Spleen (tissue), 11 donors: ENCODE results near the gene PUM2. TPM values are rescaled to one million over a fixed set of nuclear protein-coding genes. Genes with fewer than 3 reads are reported as not detected.

ENCODE experiments used
- DNase-seq: peaks from one replicate; pipeline ENCODE4 v3.0.0-alpha.2; 2020
- H3K27ac ChIP-seq, 8 donors: fragments of 200-600 bp; sonication (generic) in 7 of 8; 1 replicate in 4 of 8; 2 replicates in 4 of 8; pipeline versions ENCODE4 v1.5.0 to v1.8.0; 2016 to 2021; ENCODE audit warnings: inconsistent platforms in 4 of 8, mild to moderate bottlenecking in 4 of 8, moderate library complexity in 1 of 8
- H3K27me3 ChIP-seq, 7 donors: fragments of 200-600 bp; sonication (generic) in 6 of 7; replicated peaks in 1 of 7; 1 replicate in 4 of 7; 2 replicates in 3 of 7; pipeline versions ENCODE4 v1.5.0 to v1.8.0; 2016 to 2021; ENCODE audit warnings: inconsistent platforms in 3 of 7, mild to moderate bottlenecking in 1 of 7
- H3K36me3 ChIP-seq, 6 donors: fragments of 200-600 bp; sonication (generic) in 5 of 6; 1 replicate in 4 of 6; 2 replicates in 2 of 6; pipeline versions ENCODE4 v1.5.0 to v1.8.0; 2016 to 2021; ENCODE audit warnings: inconsistent platforms in 2 of 6
- H3K4me1 ChIP-seq, 6 donors: fragments of 200-600 bp; sonication (generic) in 5 of 6; 1 replicate in 3 of 6; 2 replicates in 3 of 6; pipeline versions ENCODE4 v1.5.0 to v1.8.0; 2016 to 2021; ENCODE audit warnings: inconsistent platforms in 3 of 6
- H3K4me3 ChIP-seq, 8 donors: fragments of 200-600 bp; sonication (generic) in 7 of 8; 1 replicate in 4 of 8; 2 replicates in 4 of 8; pipeline versions ENCODE4 v1.5.0 to v1.8.0; 2016 to 2021; ENCODE audit warnings: inconsistent platforms in 4 of 8, mild to moderate bottlenecking in 4 of 8, moderate library complexity in 2 of 8
- H3K9me3 ChIP-seq, 8 donors: fragments of 200-600 bp; sonication (generic) in 7 of 8; 1 replicate in 4 of 8; 2 replicates in 4 of 8; pipeline versions ENCODE4 v1.5.0 to v1.8.0; 2016 to 2021; ENCODE audit warnings: inconsistent platforms in 4 of 8
- CTCF ChIP-seq, 11 experiments: fragments of 200-600 bp in 7 of 11; fragments of 450-650 bp in 4 of 11; sonication (generic) in 4 of 11; IDR thresholded peaks in 8 of 11; conservative IDR thresholded peaks in 3 of 11; 1 replicate in 7 of 11; 2 replicates in 4 of 11; pipeline versions ENCODE4 v1.4.0 to v1.8.0; 2016 to 2021; ENCODE audit warnings: antibody characterized with exemption in 11 of 11, inconsistent platforms in 4 of 11, mild to moderate bottlenecking in 1 of 11
- POLR2A ChIP-seq, 3 donors: fragments of 450-650 bp; IDR thresholded peaks; one replicate each; pipeline ENCODE4 v1.5.1; 2017; ENCODE audit warnings: antibody characterized with exemption in 3 of 3, mild to moderate bottlenecking in 1 of 3
- POLR2AphosphoS5 ChIP-seq, 3 donors: sonication (generic); formaldehyde crosslinking; IDR thresholded peaks; one replicate each; pipeline ENCODE4 v1.5.1; 2017; ENCODE audit warnings: antibody characterized with exemption in 3 of 3
- WGBS, 5 donors: extraction: QIAGEN DNeasy Blood & Tissue Kit in 3 of 5; methylation state at CpG; one replicate each; pipeline versions ENCODE4 v1.1.5 to v1.1.7; 2013 to 2018; 5-methylcytosine and 5-hydroxymethylcytosine counted together
- intact Hi-C: fragments of 100-400 bp; cut with DNase I; formaldehyde crosslinking; loops from one replicate; pipeline ENCODE4 v1.15.0; 2023; ENCODE audit warnings: low total_unique reads
- polyA plus RNA-seq, 3 donors: library from polyadenylated mRNA; stranded (reverse); fragments of 200-250 nt; gene quantifications; one replicate each; pipeline ENCODE4 v1.2.1, GENCODE V29; 2013
- total RNA-seq, 7 donors: library from RNA; depleted of rRNA in 3 of 7; stranded (reverse); fragments of >200 nt in 3 of 7; fragmentation: NEBNext Ultra II Directional in 4 of 7; extraction: Animal tissue kit (Norgen Biotek cat#: 25700) in 4 of 7; gene quantifications; one replicate each; pipeline versions ENCODE4 v1.1.0 to v1.2.1, GENCODE V29; 2016 to 2021
- donor health status: healthy with polysubstance abuse.
- donor health status: DM: no; HTN: no; CAD: no; lungs with moderate emphysema.
- donor health status: DM: no; HTN: no; CAD: no.
- donor health status: Bipolar disorder and iron deficiency.
- donor health status: healthy.
- donor health status: DM: no; HTN: no; CAD: no.
- donor health status: DM: yes; HTN: yes; CAD: no.

PUM2 gene
- total and polyA plus RNA-seq, 10 donors, result 29.2 to 137 (median 91.0) TPM

- 85 to 96% (median 94%) methylated on average over 5 of the region's 5 CpGs for WGBS, 5 donors
Observed at GRCh38 chr2:20363578-20363977, 12.9 kb upstream of the PUM2 start.

GRCh38 chr2:20362701-20363435, 12.2 kb upstream of the PUM2 start:
- H3K36me3 ChIP-seq, result no peaks in the 10 kb centered on the region
- H3K27me3 ChIP-seq, result no peaks in the 10 kb centered on the region
- no peak overlapping the region for H3K27ac ChIP-seq
- H3K9me3 ChIP-seq, result peaks cover 0 to 6% (median 2%) of the 10 kb centered on the region in 8 donors
- H3K4me3 ChIP-seq, result no peak overlapping the region
- WGBS, 5 donors, result 93 to 99% (median 94%) methylated on average over 5 of the region's 5 CpGs
- TF ChIP-seq POLR2A (IDR thresholded peaks at IDR 0.05) (no peak), POLR2AphosphoS5 (IDR thresholded peaks at IDR 0.05) (no peak), CTCF (IDR thresholded peaks at IDR 0.05 in 8 of 11, conservative IDR thresholded peaks at IDR 0.05 in 3 of 11) (no peak)
- intact Hi-C loops, result no loop called here
- no peak for DNase-seq
- H3K4me1 ChIP-seq, result no peaks in the 10 kb centered on the region

More at GRCh38 chr2:20363578-20363977, 12.9 kb upstream of the PUM2 start:
- Histone ChIP-seq H3K36me3 (no peaks in the 10 kb centered on the region), H3K4me1 (peaks cover 0 to under 1% (median 0%) of the 10 kb centered on the region in 6 donors), H3K4me3 (no peak overlapping the region), H3K9me3 (peaks cover 0 to 13% (median 4%) of the 10 kb centered on the region in 8 donors), H3K27me3 (no peaks in the 10 kb centered on the region), H3K27ac (peak overlapping the region in 1 of 8 donors; percentile 12)
- intact Hi-C loops, result no loop called here
- TF ChIP-seq POLR2AphosphoS5 (IDR thresholded peaks at IDR 0.05) (no peak), POLR2A (IDR thresholded peaks at IDR 0.05) (no peak), CTCF (IDR thresholded peaks at IDR 0.05 in 8 of 11, conservative IDR thresholded peaks at IDR 0.05 in 3 of 11) (no peak)
- no peak for DNase-seq

DNA sequence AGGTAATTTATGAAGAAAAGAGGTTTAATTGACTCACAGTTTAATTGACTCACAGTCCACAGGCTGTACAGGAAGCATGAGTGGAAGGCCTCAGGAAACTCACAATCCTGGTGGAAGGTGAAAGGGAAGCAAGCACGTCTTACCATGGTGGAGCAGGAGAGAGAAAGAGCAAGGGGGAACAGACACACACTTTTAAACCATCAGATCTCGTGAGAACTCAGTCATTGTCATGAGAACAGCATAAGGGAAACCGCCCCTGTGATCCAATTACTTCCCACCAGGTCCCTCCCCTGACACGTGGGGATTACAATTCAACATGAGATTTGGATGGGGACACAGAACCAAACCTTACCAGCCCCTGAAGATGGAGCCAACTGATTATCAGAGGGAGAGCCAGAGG, 11.2 kb upstream of the PUM2 start:
- intact Hi-C loops, result no loop called here
- Histone ChIP-seq H3K36me3 (no peaks in the 10 kb centered on the region), H3K9me3 (no peaks in the 10 kb centered on the region), H3K27ac (peak overlapping the region in 1 of 8 donors; percentile 4), H3K4me3 (no peak overlapping the region), H3K27me3 (no peaks in the 10 kb centered on the region), H3K4me1 (no peaks in the 10 kb centered on the region)
- no peak for TF ChIP-seq CTCF (IDR thresholded peaks at IDR 0.05 in 8 of 11, conservative IDR thresholded peaks at IDR 0.05 in 3 of 11)
- no peak for TF ChIP-seq POLR2AphosphoS5 (IDR thresholded peaks at IDR 0.05)
- TF ChIP-seq POLR2A (IDR thresholded peaks at IDR 0.05), result no peak
- 62 to 81% (median 73%) methylated on average over 4 of the region's 4 CpGs for WGBS, 5 donors
- no peak for DNase-seq

GRCh38 chr2:20359096-20359495, 8.5 kb upstream of the PUM2 start:
- no peaks in the 10 kb centered on the region for H3K4me1 ChIP-seq
- TF ChIP-seq POLR2A (IDR thresholded peaks at IDR 0.05) (no peak), POLR2AphosphoS5 (IDR thresholded peaks at IDR 0.05) (no peak), CTCF (IDR thresholded peaks at IDR 0.05 in 8 of 11, conservative IDR thresholded peaks at IDR 0.05 in 3 of 11) (no peak)
- H3K27me3 ChIP-seq, result no peaks in the 10 kb centered on the region
- no peak overlapping the region for H3K27ac ChIP-seq
- intact Hi-C loops, result no loop called here
- no peaks in the 10 kb centered on the region for H3K9me3 ChIP-seq
- no peak for DNase-seq
- no peak overlapping the region for H3K4me3 ChIP-seq
- 95 to 97% (median 96%) methylated on average over 6 of the region's 6 CpGs for WGBS, 5 donors
- no peaks in the 10 kb centered on the region for H3K36me3 ChIP-seq
